Activated CD8-positive, alpha-beta memory T cell treated with anti-CD3 and anti-CD28 coated beads, Interleukin-2, amount 10 ng/mL, durations not matched to agents 7 days and 5 days (primary cell): ENCODE data around the gene ACOT8. TPM values are rescaled to one million over a fixed set of nuclear protein-coding genes. Genes with fewer than 3 reads are reported as not detected.
"Not testable (repeated sequence)": the region's sequence is repeated elsewhere in the genome, so short reads cannot be mapped to it uniquely, and the experiment has no call there.

ENCODE experiments used
- ATAC-seq: fragments of 150-1000 bp; cut with Tn5 transposase; one replicate; pipeline ENCODE4 v1.10.0; 2021; ENCODE audit warnings: moderate library complexity
- CTCF ChIA-PET: fragments of 350-600 bp; sonication (Branson Sonifier 250); formaldehyde crosslinking; loops from one replicate; lab custom pipeline; 2021; ENCODE audit warnings: antibody characterized with exemption; lab: Charles Lee
- DNase-seq: peaks from one replicate; pipeline ENCODE4 v3.0.0-alpha.2; 2020
- H3K27ac Mint-ChIP-seq: one replicate; pipeline ENCODE4 v1.8.0; 2021; ENCODE audit warnings: mild to moderate bottlenecking, mixed read lengths
- H3K27me3 Mint-ChIP-seq: one replicate; pipeline ENCODE4 v1.8.0; 2021; ENCODE audit warnings: mixed read lengths
- H3K36me3 Mint-ChIP-seq: one replicate; pipeline ENCODE4 v1.8.0; 2021; ENCODE audit warnings: mild to moderate bottlenecking, mixed read lengths
- H3K4me1 Mint-ChIP-seq: one replicate; pipeline ENCODE4 v1.8.0; 2021; ENCODE audit warnings: mixed read lengths
- H3K4me3 Mint-ChIP-seq: one replicate; pipeline ENCODE4 v1.8.0; 2021; ENCODE audit warnings: mild to moderate bottlenecking, moderate library complexity, mixed read lengths
- H3K9me3 Mint-ChIP-seq: one replicate; pipeline ENCODE4 v1.8.0; 2022; ENCODE audit warnings: low read depth, mixed read lengths
- total RNA-seq, 2 experiments: library from RNA; stranded (reverse); gene quantifications; one replicate each; pipeline ENCODE4 v1.2.3, GENCODE V29; 2021

ACOT8 gene
- total RNA-seq, 2 experiments from 2014 or later = 36.1 TPM

DNA sequence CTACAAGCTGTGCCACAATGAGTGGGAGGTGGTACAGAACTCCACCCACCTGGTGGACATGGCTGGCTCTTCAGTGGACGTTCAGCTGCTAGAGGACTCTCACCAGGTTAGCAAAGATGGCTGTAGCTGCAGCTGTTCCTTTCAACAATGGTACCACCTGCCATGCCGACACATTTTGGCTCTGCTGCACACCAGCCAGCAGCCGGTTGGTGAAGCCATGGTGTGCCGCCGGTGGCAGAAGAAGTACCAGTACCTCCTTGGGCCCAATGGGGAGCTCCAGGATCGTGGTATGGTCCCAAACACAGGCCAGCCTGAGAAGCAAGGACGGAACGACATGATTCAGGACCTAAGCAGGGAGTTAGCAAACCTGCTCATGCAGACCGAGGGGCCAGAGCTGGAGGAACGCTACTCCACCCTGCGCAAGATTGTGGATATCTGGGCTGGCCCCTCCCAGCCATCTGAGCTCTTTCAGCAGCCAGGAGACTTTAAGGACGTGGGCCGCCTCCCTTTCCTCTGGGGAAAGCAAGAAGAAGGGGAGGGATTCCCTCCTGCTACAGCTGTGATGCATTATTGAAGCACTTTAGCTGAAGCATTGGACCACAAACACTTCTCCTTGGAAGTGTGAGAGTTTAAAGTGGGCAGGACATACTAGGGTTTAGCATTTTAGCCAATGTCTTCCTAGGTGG lies 21.0 kb upstream of the ACOT8 start:
- Mint-ChIP-seq H3K27ac (no peak overlapping the region), H3K4me3 (no peak overlapping the region), H3K36me3 (peaks cover 14% of the 10 kb centered on the region), H3K9me3 (no peaks in the 10 kb centered on the region), H3K4me1 (peaks cover 27% of the 10 kb centered on the region), H3K27me3 (peaks cover 8% of the 10 kb centered on the region)
- no peak for ATAC-seq
- DNase-seq = no peak
- CTCF ChIA-PET = interaction anchor here (1.1 kb wide), 1 partner anchor 12 kb away, joined by 7 read pairs; no protein-coding TSS in a partner anchor

DNA sequence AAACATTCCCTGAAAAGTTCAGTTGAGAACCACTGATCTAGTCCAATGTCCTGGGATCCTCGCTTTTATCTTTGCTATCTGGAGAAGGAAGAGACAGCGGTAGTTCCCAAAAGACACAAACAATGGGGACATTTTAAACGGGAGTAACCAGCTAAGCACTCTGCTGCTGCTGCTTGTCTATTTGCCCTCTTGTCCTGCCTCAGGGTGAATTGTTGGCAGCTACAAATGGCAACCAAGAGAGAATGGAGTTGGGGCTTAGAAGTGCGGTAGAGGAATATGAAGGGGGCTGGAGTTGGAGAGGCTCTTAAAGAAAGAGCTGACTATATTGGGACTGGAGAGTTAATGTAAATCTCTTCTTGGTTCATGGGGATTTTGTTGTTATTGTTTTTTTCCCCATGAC lies 17.4 kb upstream of the ACOT8 start:
- CTCF ChIA-PET = interaction anchor here (0.7 kb wide), 2 partner anchors 17 to 73 kb away, joined by 3 to 4 read pairs; partner anchors contain the start of genes ACOT8 and ZSWIM3
- H3K9me3 Mint-ChIP-seq = no peaks in the 10 kb centered on the region
- peaks cover 8% of the 10 kb centered on the region for H3K36me3 Mint-ChIP-seq
- DNase-seq (no peak), ATAC-seq (no peak)
- no peak overlapping the region for H3K27ac Mint-ChIP-seq
- H3K4me3 Mint-ChIP-seq = no peak overlapping the region
- peaks cover 6% of the 10 kb centered on the region for H3K4me1 Mint-ChIP-seq
- H3K27me3 Mint-ChIP-seq = no peaks in the 10 kb centered on the region

DNA sequence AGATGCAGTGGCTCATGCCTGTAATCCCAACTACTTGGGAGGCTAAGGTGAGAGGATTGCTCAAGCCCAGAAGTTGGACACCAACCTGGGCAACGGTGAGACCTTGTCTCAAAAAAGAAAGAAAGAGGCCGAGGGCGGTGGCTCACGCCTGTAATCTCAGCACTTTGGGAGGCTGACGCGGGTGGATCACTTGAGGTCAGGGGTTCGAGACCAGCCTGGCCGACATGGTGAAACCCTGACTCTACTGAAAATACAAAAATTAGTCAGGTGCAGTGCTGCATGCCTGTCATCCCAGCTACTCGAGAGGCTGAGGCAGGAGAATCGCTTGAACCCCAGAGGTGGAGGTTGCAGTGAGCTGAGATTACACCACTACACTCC lies 16.9 kb upstream of the ACOT8 start:
- CTCF ChIA-PET = interaction anchor here (0.7 kb wide), 1 partner anchor 17 kb away, joined by 3 read pairs; the partner anchor contains the start of genes ACOT8 and ZSWIM3
- not testable (repeated sequence) for H3K4me1 Mint-ChIP-seq, H3K4me3 Mint-ChIP-seq, DNase-seq, H3K27me3 Mint-ChIP-seq, H3K9me3 Mint-ChIP-seq, ATAC-seq, H3K36me3 Mint-ChIP-seq, H3K27ac Mint-ChIP-seq

DNA sequence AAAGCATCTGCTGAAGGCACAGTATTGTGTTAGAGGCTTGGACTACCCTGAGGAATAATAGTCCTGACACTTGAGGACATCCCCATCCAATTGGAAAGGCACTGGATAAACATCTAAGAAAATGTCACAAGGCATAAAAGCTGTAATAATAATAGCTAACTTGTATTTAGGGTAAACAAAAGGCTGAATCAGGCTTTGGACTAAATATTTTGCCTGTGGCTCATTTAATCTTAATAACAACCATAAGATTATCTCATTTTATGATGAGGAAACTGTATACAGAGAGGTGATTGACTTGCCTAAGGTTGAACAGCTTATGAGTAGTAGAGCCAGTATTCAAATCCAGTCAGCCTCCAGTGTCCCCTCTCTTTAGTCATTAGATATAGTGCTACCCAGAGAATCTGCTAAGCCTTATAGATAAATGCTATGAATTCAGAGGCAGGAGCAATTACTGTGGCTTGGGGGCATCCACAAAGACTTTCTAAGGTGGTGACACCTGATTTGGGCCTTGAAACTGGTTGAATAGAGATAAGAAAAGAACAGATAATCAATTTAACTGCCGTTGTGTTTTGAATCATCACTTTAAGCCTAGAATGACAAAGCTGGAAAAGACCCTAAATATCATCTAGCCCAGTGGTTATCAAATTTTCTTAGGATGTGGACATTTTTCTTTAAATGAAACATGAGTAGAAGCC lies 16.4 kb upstream of the ACOT8 start:
- no peaks in the 10 kb centered on the region for H3K27me3 Mint-ChIP-seq
- DNase-seq = no peak
- H3K27ac Mint-ChIP-seq = no peak overlapping the region
- H3K4me1 Mint-ChIP-seq = peaks cover 6% of the 10 kb centered on the region
- no peak overlapping the region for H3K4me3 Mint-ChIP-seq
- no peaks in the 10 kb centered on the region for H3K9me3 Mint-ChIP-seq
- ATAC-seq = no peak
- CTCF ChIA-PET = interaction anchor here (1.2 kb wide), 1 partner anchor 15 kb away, joined by 3 read pairs; no protein-coding TSS in a partner anchor
- H3K36me3 Mint-ChIP-seq = peaks cover 8% of the 10 kb centered on the region

DNA sequence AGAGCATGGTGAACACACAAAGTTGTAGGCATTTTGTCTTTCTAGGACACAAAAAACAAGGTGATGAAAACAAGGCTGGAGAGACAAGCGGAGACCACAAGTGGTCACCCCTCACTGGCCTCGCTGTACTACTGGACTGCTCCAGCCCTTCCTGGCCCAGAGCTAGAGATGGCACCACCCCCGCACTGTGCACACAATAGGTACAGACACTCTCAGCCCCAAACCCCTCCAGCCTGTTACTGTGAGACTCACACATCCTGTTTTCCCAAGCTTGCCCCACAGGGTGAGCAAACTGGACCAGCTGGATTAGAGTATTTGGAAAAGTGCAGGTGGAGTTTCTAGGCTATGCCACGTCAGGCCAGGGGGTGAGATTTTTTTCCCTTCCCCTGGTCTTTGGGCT lies 15.4 kb upstream of the ACOT8 start:
- H3K4me3 Mint-ChIP-seq = no peak overlapping the region
- peaks cover 8% of the 10 kb centered on the region for H3K36me3 Mint-ChIP-seq
- DNase-seq = no peak
- H3K27me3 Mint-ChIP-seq = no peaks in the 10 kb centered on the region
- H3K9me3 Mint-ChIP-seq = no peaks in the 10 kb centered on the region
- peaks cover 7% of the 10 kb centered on the region for H3K4me1 Mint-ChIP-seq
- CTCF ChIA-PET = interaction anchor here (1.2 kb wide), 1 partner anchor 14 kb away, joined by 3 read pairs; no protein-coding TSS in a partner anchor
- no peak for ATAC-seq
- no peak overlapping the region for H3K27ac Mint-ChIP-seq

DNA sequence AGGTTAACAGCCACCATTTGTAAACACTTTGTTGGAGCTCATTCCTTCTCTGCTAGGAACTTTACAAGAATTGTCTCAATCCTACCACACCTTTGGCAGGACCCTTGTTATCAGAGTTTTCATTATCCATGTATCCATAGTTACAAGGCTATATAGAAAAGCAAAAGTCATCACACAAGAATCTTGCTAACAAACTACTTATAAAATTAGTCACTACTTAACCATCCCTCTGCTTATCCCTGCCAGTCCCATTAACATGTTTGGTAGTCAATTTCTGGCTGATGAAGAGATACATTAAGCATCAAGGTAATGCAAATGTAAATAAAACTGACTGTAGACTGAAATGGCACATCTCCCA lies 10.6 kb upstream of the ACOT8 start:
- DNase-seq (no peak), ATAC-seq (no peak)
- H3K36me3 Mint-ChIP-seq = peaks cover 6% of the 10 kb centered on the region
- H3K27ac Mint-ChIP-seq = no peak overlapping the region
- CTCF ChIA-PET = no interaction called here
- H3K4me3 Mint-ChIP-seq = no peak overlapping the region
- H3K27me3 Mint-ChIP-seq = no peaks in the 10 kb centered on the region
- no peaks in the 10 kb centered on the region for H3K9me3 Mint-ChIP-seq
- H3K4me1 Mint-ChIP-seq = peaks cover 3% of the 10 kb centered on the region

DNA sequence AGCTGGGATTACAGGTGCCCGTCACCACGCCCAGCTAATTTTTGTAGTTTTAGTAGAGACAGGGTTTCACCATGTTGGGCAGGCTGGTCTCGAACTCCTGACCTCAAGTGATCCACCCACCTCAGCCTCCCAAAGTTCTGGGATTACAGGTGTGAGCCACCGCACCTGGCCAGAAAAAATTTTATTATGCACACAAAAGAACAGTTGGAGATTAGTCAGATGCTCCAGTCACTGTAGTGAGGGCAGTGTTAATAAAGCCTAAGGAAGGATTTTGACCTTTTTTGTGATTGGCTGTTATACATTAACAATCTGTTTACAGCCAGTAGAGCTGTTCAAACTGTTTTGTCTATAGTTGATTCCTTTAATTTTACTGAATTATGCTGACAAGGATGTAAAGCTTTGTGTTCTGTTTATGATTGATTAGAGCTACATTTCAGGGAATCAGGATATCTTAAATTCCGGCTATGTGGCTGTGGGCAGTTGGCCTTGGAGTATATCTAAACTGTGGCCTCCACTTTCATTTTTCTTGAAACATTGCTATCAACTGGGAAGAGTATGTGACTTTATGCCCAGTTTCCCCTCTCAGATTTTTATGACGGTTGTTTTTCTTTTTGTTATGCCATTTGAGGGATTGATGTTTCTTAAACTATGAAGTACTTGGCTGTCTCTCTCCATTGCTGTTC lies 10.1 kb upstream of the ACOT8 start:
- no peak overlapping the region for H3K4me3 Mint-ChIP-seq
- DNase-seq = no peak
- no peaks in the 10 kb centered on the region for H3K9me3 Mint-ChIP-seq
- CTCF ChIA-PET = no interaction called here
- peaks cover 3% of the 10 kb centered on the region for H3K36me3 Mint-ChIP-seq
- H3K27me3 Mint-ChIP-seq = no peaks in the 10 kb centered on the region
- no peak overlapping the region for H3K27ac Mint-ChIP-seq
- peaks cover 3% of the 10 kb centered on the region for H3K4me1 Mint-ChIP-seq
- ATAC-seq = no peak

DNA sequence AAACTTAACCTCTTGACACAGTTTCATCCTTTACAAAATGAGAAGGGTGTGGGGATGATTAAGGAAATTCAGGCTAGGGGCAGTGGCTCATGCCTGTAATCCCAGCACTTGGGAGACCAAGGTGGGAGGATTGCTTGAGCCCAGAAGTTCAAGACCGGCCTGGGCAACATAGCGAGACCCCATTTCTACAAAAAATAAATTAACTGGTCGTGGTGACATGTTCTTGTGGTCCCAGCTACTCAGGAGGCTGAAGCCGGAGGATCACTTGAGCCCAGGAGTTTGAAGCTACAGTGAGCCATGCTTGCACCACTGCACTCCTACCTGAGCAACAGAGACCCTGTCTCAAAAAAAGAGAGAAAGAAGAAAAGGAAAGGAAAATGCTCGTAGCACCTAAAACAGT lies 9.3 kb upstream of the ACOT8 start:
- Mint-ChIP-seq H3K4me3 (no peak overlapping the region), H3K27me3 (no peaks in the 10 kb centered on the region), H3K4me1 (peaks cover 3% of the 10 kb centered on the region), H3K36me3 (peaks cover 3% of the 10 kb centered on the region), H3K9me3 (no peaks in the 10 kb centered on the region), H3K27ac (no peak overlapping the region)
- no peak for ATAC-seq
- CTCF ChIA-PET = interaction anchor here (0.5 kb wide), 1 partner anchor 44 kb away, joined by 3 read pairs; no protein-coding TSS in a partner anchor
- no peak for DNase-seq

DNA sequence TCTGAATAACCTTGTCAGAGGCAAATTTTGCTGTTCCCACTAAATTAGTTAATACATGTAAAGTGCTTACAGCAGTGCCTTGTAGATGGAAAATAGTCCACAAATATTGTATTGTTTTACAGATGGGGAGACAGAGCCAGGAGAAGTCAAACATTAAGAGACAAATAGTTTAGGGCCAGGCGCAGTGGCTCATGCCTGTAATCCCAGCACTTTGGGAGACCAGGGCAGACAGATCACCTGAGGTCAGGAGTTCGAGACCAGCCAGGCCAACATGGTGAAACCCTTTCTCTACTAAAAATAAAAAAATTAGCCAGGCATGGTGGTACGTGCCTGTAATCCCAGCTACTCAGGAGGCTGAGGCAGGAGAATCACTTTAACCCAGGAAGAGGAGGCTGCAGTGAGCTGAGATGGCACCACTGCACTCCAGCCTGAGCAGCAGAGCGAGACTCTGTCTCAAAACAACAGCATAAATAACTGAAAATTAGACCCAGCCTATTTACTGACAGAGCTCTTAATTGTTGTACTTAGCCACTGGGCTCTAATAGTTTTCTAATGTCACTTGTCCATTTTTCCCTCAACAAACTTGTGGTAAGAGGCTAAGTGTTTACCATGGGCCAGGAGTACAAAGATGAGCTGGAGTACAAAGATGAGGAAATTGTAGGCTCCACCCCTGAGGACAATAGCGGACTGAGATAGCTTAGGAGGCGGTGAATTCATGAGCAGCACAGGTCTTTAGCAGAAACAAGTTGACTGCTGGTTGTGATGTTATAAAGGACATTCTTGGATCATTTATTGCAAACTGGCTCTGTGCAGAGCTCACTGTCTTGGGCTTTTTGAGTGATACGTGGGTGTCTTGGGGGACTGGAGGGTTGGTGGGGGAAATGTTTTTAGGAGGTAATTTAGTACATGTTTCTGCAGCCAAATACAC lies 6.6 kb upstream of the ACOT8 start:
- Mint-ChIP-seq H3K4me1 (peaks cover 14% of the 10 kb centered on the region), H3K4me3 (no peak overlapping the region), H3K27me3 (no peaks in the 10 kb centered on the region), H3K27ac (no peak overlapping the region), H3K9me3 (no peaks in the 10 kb centered on the region), H3K36me3 (peaks cover 8% of the 10 kb centered on the region)
- DNase-seq (no peak), ATAC-seq (no peak)
- CTCF ChIA-PET = interaction anchor here (0.8 to 1.2 kb wide), 3 partner anchors 65 to 106 kb away, joined by 3 to 6 read pairs (median 3); no protein-coding TSS in a partner anchor

DNA sequence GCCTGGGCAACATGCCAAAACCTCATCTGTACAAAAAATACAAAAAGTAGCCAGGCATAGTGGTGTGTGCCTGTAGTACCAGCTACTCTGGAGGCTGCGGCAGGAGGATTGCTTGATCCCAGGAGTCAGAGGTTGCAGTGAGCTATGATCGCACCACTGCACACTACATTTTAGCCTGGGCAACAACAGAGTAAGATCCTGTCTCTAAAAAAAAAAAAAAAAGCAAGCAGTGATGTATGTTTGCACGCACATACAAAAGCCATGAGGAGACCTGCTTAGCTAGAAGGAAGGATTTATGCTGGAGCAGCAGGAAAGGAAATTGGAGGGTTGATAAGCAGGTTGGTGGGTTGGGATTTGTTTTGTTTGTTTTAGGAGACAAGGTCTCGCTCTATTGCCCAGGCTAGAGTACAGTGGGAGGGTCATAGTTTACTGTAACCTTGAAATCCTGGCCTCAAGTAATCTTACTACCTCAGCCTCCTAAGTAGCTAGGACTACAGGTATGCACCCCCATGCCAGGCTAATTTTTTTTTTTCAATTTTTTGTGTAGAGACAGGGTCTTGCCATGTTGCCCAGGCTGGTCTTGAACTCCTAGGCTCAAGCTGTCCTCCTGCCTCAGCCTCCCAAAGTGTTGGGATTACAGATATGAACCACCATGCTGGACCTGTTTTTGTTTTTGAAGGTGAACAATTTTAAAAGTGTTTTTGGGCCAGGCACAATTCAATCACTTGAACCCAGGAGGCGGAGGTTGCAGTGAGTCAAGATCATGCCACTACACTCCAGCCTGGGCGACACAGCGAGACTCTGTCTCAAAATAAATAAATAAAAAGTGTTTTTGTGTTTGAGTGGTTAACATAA lies 4.3 kb upstream of the ACOT8 start:
- Mint-ChIP-seq H3K27ac (no peak overlapping the region), H3K4me3 (no peak overlapping the region), H3K36me3 (peaks cover 8% of the 10 kb centered on the region), H3K9me3 (no peaks in the 10 kb centered on the region), H3K4me1 (peaks cover 30% of the 10 kb centered on the region), H3K27me3 (no peaks in the 10 kb centered on the region)
- ATAC-seq = no peak
- no peak for DNase-seq
- CTCF ChIA-PET = interaction anchor here (1.0 kb wide), 1 partner anchor 22 kb away, joined by 3 read pairs; no protein-coding TSS in a partner anchor

DNA sequence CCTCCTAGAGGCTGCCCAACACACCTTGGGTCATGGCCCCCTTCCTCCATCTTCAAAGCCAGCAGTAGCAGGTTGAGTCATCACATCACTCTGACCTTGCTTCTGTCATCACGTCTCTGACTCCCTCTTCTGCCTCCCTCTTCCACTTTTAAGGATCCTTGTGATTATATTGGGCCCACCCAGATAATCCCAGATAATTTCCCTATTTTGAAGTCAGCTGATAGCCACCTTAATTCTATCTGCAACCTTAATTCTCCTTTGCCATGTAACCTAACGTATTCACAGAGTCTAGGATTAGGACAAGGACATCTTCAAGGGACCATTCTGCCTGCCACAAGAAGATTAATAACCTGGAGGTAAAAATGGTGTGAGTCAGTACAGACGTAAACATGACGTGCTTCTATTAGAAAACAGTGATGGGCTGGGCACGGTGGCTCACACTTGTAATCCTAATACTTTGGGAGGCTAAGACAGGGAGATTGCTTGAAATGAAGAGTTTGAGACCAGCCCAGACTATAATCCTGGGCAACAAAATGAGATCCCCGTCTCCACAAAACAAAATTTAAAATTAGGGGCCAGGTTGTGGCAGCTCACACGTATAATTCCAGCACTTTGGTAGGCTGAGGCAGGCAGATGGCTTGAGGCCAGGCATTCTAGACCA lies 3.5 kb upstream of the ACOT8 start:
- ATAC-seq = no peak
- no peak overlapping the region for H3K27ac Mint-ChIP-seq

More for the DNA sequence above, 3.5 kb upstream of the ACOT8 start:
- Mint-ChIP-seq H3K4me3 (no peak overlapping the region), H3K9me3 (no peaks in the 10 kb centered on the region), H3K4me1 (peaks cover 37% of the 10 kb centered on the region), H3K27me3 (no peaks in the 10 kb centered on the region), H3K36me3 (peaks cover 8% of the 10 kb centered on the region)
- no peak for DNase-seq
- CTCF ChIA-PET = interaction anchor here (1.0 kb wide), 1 partner anchor 23 kb away, joined by 3 read pairs; no protein-coding TSS in a partner anchor
